ENCODE results near the gene TMEM182.

TMEM182 gene

GRCh38 chr2:102837626-102838198, 75.9 kb downstream of the TMEM182 start:
- Histone ChIP-seq H3K36me3 (ENCODE audit: control insufficient read depth, insufficient read depth, low read length) (no peaks in the 10 kb centered on the region), H3K27ac (ENCODE audit: low read depth, low read length) (no peak overlapping the region)

DNA sequence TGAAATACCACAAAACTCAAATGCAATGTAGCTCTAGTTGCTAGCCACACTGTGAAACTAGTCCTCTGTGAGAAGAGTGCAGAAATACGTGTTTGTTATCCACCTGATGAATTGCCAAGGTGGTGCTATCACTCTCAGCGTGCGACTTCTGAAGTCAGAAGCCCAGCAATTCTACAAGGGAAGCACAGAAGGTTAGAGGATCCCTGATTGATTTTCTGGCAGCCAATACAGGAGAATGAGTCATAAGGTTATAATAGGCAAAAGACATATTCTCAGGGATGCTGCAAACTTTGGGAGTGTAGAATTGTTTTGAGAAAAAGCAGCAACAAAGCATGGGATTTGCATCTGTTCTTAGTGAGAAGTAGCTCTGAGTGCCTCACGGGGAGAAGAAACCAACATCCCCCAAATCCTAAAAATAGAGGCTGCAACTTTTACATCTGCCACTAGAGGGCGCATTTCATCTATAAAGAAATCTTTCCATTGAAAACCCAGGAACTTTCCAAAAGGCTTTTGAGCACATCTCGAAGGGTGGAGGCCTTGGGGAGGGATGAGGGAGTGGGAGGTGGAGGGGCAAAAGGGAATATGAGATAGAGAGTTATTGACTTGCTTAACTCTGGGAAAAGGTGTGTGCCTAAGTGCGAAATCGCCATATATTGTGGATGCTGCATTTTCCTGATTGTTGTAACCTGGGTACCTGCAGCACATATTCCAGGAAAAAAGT, 78.0 kb downstream of the TMEM182 start:
- no peaks in the 10 kb centered on the region for H3K9me3 ChIP-seq (ENCODE audit: control insufficient read depth, insufficient read depth, low read depth, low read length)
- no peaks in the 10 kb centered on the region for H3K36me3 ChIP-seq (ENCODE audit: control insufficient read depth, insufficient read depth, low read length)
- no peak overlapping the region for H3K4me3 ChIP-seq (ENCODE audit: low read depth, low read length)
- H3K27ac ChIP-seq (ENCODE audit: low read depth, low read length) = no peak overlapping the region
- no peaks in the 10 kb centered on the region for H3K27me3 ChIP-seq (ENCODE audit: control insufficient read depth, insufficient read depth, low read length)
- H3K4me1 ChIP-seq (ENCODE audit: control insufficient read depth, insufficient read depth, low read length) = 0 out of 2 replicates have a peak, but pooled peaks cover 4% of the 10 kb centered on the region
- H3K9ac ChIP-seq (ENCODE audit: low read length) = no peak overlapping the region

More at GRCh38 chr2:102837626-102838198, 75.9 kb downstream of the TMEM182 start:
- H3K4me3 ChIP-seq (ENCODE audit: low read depth, low read length) = no peak overlapping the region
- no peaks in the 10 kb centered on the region for H3K9me3 ChIP-seq (ENCODE audit: control insufficient read depth, insufficient read depth, low read depth, low read length)
- H3K9ac ChIP-seq (ENCODE audit: low read length) = no peak overlapping the region
- 0 out of 2 replicates have a peak, but pooled peaks cover 4% of the 10 kb centered on the region for H3K4me1 ChIP-seq (ENCODE audit: control insufficient read depth, insufficient read depth, low read length)
- no peaks in the 10 kb centered on the region for H3K27me3 ChIP-seq (ENCODE audit: control insufficient read depth, insufficient read depth, low read length)

- H3K4me1 ChIP-seq (ENCODE audit: control insufficient read depth, insufficient read depth, low read length) = 0 out of 2 replicates have a peak, but pooled peaks cover 4% of the 10 kb centered on the region
- no peaks in the 10 kb centered on the region for H3K27me3 ChIP-seq (ENCODE audit: control insufficient read depth, insufficient read depth, low read length)
- no peaks in the 10 kb centered on the region for H3K36me3 ChIP-seq (ENCODE audit: control insufficient read depth, insufficient read depth, low read length)
- H3K9ac ChIP-seq (ENCODE audit: low read length) = no peak overlapping the region
- H3K4me3 ChIP-seq (ENCODE audit: low read depth, low read length) = no peak overlapping the region
- H3K9me3 ChIP-seq (ENCODE audit: control insufficient read depth, insufficient read depth, low read depth, low read length) = no peaks in the 10 kb centered on the region
- H3K27ac ChIP-seq (ENCODE audit: low read depth, low read length) = no peak overlapping the region
Measured at GRCh38 chr2:102841107-102841840, 79.4 kb downstream of the TMEM182 start.

DNA sequence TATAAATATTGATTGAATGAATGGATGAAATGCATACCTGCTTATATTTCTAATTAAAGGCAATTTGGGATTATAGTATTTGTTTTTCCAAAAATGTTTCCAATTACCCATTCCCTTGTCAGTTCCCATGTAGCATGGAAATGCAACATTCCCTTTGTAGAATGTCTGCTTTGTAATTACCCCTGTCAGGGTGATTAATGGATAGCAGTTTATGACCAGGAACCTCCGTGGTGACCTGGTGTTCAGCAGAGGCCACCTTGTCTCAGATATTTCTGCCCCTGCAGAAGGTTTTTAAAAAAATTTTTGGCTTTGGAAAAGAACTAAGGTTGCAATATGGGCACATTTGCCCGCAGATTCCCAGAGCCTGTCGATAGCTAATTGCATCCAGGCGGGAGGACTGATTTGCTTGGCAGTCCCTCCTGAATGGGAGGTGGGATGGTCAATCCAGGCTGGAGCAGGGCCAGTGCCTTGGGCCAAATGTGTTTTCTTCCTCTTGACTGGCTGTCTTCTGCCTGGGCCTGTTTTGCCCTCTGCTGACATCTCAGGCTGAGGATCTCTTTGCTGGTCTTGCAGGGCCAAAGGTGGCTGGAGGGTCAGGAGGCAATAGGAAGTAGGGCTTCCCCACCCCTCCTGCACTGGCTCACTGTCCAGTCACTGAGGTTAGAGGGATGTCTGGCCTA, 82.1 kb downstream of the TMEM182 start:
- no peak overlapping the region for H3K9ac ChIP-seq (ENCODE audit: low read length)
- no peaks in the 10 kb centered on the region for H3K9me3 ChIP-seq (ENCODE audit: control insufficient read depth, insufficient read depth, low read depth, low read length)
- 0 out of 2 replicates have a peak, but pooled peaks cover 4% of the 10 kb centered on the region for H3K4me1 ChIP-seq (ENCODE audit: control insufficient read depth, insufficient read depth, low read length)
- no peak overlapping the region for H3K27ac ChIP-seq (ENCODE audit: low read depth, low read length)
- H3K27me3 ChIP-seq (ENCODE audit: control insufficient read depth, insufficient read depth, low read length) = no peaks in the 10 kb centered on the region
- no peaks in the 10 kb centered on the region for H3K36me3 ChIP-seq (ENCODE audit: control insufficient read depth, insufficient read depth, low read length)
- no peak overlapping the region for H3K4me3 ChIP-seq (ENCODE audit: low read depth, low read length)

DNA sequence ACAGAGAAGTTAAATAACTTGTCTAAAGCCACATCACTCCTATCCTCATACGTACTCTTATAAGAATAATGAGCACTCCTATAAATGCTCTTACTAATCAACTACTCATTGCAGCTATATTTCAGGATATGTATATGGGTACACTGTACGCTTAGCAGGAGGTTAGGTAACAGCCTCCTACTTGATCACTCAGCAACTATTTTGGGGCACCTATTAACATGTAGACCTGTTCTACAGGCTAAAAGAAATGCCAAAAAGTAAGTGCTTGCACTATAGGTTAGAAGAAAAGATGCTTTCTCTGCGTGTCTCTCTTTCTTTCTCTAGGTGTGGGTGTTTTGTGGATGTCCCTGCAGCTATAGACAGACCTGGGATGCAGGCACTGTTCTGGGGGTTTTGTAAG, 83.1 kb downstream of the TMEM182 start:
- Histone ChIP-seq H3K4me1 (ENCODE audit: control insufficient read depth, insufficient read depth, low read length) (no peaks in the 10 kb centered on the region), H3K9ac (ENCODE audit: low read length) (no peak overlapping the region), H3K27ac (ENCODE audit: low read depth, low read length) (no peak overlapping the region), H3K4me3 (ENCODE audit: low read depth, low read length) (no peak overlapping the region), H3K36me3 (ENCODE audit: control insufficient read depth, insufficient read depth, low read length) (no peaks in the 10 kb centered on the region), H3K27me3 (ENCODE audit: control insufficient read depth, insufficient read depth, low read length) (no peaks in the 10 kb centered on the region), H3K9me3 (ENCODE audit: control insufficient read depth, insufficient read depth, low read depth, low read length) (no peaks in the 10 kb centered on the region)

DNA sequence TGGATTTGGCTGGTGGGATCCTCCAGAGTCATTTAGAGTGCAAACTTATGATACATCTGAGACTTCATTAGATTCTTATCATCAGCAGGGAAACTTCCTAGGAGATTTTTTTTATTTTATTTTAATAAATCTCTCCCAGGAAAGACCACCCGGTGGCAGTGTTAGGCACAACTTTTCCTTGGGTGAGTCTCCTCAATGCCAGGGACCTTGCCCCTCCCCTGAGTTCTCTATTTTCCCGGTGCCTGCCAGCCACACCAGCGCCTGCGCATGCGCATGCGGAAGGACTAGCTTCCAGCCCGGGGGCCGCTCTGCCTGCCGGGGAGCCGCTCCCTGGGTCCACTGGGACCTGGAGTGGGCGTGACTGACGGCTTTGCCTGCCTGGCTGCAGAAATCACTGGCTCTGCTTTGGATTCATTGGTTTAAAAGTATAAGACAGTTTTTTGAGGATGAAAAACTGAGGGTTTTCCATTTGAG, 86.6 kb downstream of the TMEM182 start:
- Histone ChIP-seq H3K27ac (ENCODE audit: low read depth, low read length) (no peak overlapping the region), H3K4me3 (ENCODE audit: low read depth, low read length) (peak overlapping the region; percentile 37), H3K9me3 (ENCODE audit: control insufficient read depth, insufficient read depth, low read depth, low read length) (no peaks in the 10 kb centered on the region), H3K27me3 (ENCODE audit: control insufficient read depth, insufficient read depth, low read length) (no peaks in the 10 kb centered on the region), H3K4me1 (ENCODE audit: control insufficient read depth, insufficient read depth, low read length) (no peaks in the 10 kb centered on the region), H3K9ac (ENCODE audit: low read length) (no peak overlapping the region), H3K36me3 (ENCODE audit: control insufficient read depth, insufficient read depth, low read length) (no peaks in the 10 kb centered on the region)

GRCh38 chr2:102850888-102851287, 89.1 kb downstream of the TMEM182 start:
- no peaks in the 10 kb centered on the region for H3K36me3 ChIP-seq (ENCODE audit: control insufficient read depth, insufficient read depth, low read length)

GRCh38 chr2:102852867-102853266, 91.0 kb downstream of the TMEM182 start:
- Histone ChIP-seq H3K4me3 (ENCODE audit: low read depth, low read length) (no peak overlapping the region), H3K4me1 (ENCODE audit: control insufficient read depth, insufficient read depth, low read length) (no peaks in the 10 kb centered on the region)

More at GRCh38 chr2:102850888-102851287, 89.1 kb downstream of the TMEM182 start:
- no peaks in the 10 kb centered on the region for H3K4me1 ChIP-seq (ENCODE audit: control insufficient read depth, insufficient read depth, low read length)
- no peak overlapping the region for H3K27ac ChIP-seq (ENCODE audit: low read depth, low read length)
- H3K27me3 ChIP-seq (ENCODE audit: control insufficient read depth, insufficient read depth, low read length) = no peaks in the 10 kb centered on the region
- no peak overlapping the region for H3K9ac ChIP-seq (ENCODE audit: low read length)
- no peak overlapping the region for H3K4me3 ChIP-seq (ENCODE audit: low read depth, low read length)
- peaks cover 9% of the 10 kb centered on the region for H3K9me3 ChIP-seq (ENCODE audit: control insufficient read depth, insufficient read depth, low read depth, low read length)

More at GRCh38 chr2:102852867-102853266, 91.0 kb downstream of the TMEM182 start:
- Histone ChIP-seq H3K9me3 (ENCODE audit: control insufficient read depth, insufficient read depth, low read depth, low read length) (peaks cover 9% of the 10 kb centered on the region), H3K27ac (ENCODE audit: low read depth, low read length) (no peak overlapping the region), H3K9ac (ENCODE audit: low read length) (no peak overlapping the region), H3K27me3 (ENCODE audit: control insufficient read depth, insufficient read depth, low read length) (no peaks in the 10 kb centered on the region), H3K36me3 (ENCODE audit: control insufficient read depth, insufficient read depth, low read length) (no peaks in the 10 kb centered on the region)

Measured in HUES6 (cell line).